Dedifferentiated amniotic fluid mesenchymal stem cell (primary cell): ENCODE data around the gene IL12A.

ENCODE experiments used
- DNase-seq: peaks from one replicate; pipeline ENCODE4 v3.0.0-alpha.2; 2016; ENCODE audit errors: extremely low spot score

The IL12A gene

DNA sequence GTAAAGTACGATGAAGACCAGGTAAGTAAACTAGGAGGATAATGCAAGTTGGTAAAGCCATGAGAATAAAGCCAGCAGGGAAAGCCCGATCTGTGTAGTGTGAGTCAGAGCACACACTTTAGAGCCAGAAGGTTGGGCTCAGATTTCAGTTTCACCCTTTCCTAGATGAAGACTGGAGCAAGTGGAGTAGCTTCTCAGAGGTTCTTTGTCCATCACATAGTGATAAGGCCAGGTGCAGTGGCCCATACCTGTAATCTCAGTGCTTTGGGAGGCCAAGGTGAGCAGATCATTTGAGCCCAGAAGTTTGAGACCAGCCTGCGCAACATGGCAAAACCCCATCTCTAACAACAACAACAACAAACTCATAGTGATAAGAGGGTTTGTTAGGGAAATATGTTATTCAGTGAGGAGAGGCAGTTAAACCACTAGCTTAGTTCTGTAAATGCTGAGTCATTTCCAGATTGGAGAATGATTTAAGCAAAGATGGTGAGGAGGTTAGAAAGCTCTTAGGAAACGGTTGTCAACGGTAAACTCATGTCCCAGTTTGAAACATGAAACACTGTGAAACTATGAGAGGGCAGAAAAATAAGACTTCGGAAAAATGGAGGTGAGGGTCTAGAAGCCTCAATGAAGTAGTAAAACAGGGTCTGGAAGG, 39.0 kb downstream of the IL12A start:
- DNase-seq: peak; percentile 51

DNA sequence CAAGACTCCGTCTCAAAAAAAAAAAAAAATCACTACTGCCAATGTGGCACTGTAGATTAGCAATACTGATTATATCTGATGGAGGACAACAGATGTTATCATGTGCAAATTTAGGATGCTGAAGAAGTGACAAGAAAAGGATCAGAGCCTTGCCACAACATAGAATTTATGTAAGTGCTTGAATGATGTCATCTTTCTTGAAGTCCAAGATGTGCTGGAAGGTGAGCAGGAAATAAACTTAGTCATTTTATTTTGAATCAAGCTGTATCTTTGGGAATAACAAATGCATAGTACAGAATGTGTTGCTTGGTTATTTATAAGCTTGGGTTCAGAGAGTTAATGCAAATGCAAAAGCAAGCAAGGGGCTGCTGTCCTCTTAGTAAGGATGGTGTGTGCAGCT, 47.1 kb downstream of the IL12A start:
- DNase-seq: no peak

DNA sequence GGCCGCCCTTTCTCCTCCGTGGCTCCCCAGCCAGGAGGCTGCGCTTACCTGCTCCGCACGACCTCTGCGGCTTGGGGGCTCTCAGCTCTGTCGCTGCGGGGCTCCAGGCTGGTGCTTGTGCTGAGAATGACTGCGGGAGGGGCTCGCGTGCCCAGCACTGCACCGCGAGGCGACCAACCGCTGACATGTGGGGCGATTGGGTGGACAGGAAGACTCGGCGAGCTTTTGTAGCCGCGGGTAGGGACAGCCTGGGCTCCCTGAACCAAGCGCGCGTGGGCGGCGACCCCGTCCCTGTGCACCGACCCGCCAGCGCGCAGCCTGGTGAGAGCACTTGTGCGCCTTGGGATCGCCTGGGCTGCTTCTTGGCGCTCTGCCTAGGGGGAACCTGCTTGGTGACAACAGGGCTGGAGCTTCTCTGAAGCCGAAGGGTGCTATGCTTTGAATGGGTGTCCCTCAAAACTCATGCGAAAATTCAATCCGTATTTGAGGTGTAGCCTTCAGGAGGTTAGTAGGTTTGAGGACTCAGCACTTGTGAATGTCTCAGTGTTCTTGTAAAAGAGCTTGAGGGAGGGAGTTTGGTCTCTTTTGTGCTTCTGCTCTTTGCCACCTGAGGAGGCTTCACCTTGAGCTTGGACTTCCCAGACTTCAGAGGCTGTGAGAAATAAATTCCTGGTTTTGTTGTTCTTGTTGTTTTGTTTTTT, 50.4 kb downstream of the IL12A start:
- DNase-seq: no peak

DNA sequence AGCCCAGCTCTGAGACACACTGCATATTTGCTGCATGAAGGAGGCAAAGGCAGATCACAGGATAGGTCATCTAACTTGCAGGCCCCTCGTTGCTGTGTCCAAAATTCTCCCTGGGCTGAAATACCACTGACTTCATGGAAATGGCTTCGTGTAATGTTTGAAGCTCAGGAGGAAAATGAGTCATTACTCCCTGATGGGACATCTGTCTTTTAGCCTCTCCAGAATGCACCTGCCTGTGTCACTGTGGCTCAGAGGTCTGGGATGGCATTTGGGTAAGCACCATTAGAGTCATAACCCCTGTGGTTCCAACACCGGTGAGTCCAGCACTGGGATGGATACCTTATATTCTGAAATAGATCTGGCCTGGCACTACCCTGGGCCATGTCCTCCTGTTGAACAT, 51.5 kb downstream of the IL12A start:
- no peak for DNase-seq

DNA sequence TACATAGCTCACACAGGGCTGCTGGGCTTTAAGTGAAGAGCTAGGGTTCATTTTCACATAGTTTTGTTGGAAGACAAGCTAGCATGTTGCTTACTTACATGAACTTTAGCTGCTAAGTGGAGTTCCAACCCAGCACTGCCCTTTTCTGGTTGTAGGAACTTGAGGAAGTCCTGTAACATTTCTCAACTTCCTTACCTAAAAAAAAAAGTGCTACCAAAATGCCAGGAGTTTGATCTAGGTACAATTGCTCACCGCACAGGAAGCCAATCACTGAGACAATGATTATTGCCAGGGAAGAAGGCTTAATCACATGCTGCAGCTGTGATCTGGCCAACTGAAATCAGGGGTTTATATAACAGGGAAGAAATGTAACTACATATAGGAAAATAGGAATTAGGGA, 52.8 kb downstream of the IL12A start:
- no peak for DNase-seq

DNA sequence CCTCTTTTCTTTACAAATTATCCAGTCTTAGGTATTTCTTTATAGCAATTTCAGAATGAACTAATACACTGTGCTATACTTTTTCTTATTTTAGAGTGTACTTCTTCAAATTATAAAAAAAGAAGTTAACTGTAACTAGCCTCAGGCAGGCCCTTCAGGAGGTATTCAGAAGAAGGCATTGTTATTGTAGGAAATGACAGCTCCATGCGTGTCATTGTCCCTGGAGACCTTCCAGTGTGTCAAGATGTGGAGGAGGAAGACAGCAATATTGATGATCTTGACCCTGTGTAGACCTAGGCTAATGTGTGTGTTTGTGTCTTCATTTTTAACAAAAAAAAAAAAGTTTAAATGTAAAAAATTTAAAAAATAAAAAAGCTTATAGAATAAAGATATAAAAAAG, 55.5 kb downstream of the IL12A start:
- DNase-seq: no peak
